NCI-H128 (cell line): ENCODE measurements around the gene NDFIP2.
"Not testable (repeated sequence)": the region's sequence is repeated elsewhere in the genome, so short reads cannot be mapped to it uniquely, and the experiment has no call there.

Experiments used
- DNase-seq: peaks from one replicate; lab custom pipeline; 2025; ENCODE audit not compliant: unreplicated experiment; lab: John Stamatoyannopoulos, UW

NDFIP2 gene

DNA sequence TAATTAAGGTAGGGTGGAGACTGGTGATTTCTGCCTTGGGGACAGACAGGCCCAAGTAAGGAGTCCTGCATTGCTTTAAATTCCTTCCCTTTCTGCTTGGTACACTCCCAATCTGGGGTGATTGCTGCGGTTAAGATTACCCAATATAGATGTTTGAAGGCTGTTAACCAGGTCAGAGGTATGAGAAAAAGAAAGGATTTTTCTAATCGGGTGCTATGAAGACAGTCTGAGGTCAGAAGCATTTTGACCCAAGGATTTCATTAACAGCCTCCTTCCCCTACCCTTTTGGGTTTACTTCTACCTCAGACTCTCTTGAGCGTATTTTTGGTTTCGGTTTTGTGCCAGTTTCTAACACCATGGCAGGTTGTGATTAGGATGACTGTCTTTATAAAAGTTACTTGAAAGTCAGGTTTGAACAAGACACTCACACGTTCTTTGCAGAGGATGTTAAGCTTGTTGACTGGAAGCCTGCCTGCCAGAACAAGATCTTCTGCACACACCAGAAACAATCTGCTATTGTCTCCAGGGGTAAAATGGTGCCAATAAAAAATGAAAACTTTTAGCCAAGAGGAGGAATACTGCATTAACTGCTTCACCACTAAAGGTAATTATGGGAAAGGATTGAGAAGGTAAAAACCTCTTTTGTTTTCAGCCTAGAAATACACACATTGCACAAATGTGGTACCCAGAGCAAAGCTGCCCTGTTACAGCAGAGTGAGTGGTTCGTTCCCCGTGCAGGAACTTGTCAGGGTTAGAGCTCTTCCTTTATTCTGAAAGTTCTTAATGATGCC lies 108.8 kb downstream of the NDFIP2 start:
- no peak for DNase-seq

DNA sequence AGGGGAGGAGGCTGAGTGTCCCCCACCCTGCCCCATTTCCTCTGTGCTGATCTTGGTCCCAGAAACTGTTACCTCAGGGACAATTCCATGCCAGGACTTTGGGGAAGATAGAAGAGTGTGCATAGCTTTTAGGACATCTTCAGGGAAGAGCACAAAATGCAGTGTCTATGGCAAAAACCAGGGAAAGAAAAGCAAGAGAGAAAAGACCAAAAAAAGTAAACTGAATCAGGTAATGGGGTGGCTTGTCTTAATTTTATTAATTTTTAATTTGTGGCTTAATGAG lies 109.4 kb downstream of the NDFIP2 start:
- DNase-seq, result no peak

DNA sequence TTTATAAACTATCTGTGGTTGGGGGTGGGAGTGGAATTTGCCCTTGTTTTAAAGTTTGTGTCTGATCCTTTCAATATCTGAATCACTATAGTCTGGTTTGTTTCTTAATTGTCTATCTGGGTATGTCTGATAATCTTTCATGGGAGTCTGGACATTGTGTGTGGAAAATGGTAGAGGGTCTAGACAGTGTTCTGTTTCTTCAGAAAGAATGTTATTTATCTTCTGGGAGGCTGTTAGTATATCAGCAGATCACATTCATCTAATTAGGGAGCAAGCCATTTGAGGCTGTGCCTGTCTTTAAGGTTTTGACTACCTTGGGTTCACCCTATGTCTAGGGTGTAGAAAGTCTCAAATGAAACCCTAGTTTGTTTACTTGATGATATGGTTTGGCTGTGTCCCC lies 110.5 kb downstream of the NDFIP2 start:
- DNase-seq, result no peak

DNA sequence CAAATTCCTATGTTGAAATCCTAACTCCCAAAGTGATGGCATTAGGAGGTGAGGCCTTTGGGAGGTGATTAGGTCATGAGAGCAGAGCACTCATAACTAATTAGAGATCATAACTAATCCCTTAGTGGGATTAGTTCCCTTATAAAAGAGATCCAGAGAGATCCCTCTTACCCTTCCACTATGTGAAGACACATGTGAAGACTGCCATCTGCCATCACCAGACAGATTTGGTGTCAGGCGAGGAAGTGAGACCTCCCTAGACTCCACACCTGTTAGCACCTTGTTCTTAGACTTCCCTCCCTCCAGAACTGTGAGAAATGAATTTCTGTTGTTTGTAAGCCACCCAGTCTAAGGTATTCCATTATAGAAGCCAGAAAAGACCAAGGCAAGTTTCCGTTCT lies 112.2 kb downstream of the NDFIP2 start:
- DNase-seq, result no peak

DNA sequence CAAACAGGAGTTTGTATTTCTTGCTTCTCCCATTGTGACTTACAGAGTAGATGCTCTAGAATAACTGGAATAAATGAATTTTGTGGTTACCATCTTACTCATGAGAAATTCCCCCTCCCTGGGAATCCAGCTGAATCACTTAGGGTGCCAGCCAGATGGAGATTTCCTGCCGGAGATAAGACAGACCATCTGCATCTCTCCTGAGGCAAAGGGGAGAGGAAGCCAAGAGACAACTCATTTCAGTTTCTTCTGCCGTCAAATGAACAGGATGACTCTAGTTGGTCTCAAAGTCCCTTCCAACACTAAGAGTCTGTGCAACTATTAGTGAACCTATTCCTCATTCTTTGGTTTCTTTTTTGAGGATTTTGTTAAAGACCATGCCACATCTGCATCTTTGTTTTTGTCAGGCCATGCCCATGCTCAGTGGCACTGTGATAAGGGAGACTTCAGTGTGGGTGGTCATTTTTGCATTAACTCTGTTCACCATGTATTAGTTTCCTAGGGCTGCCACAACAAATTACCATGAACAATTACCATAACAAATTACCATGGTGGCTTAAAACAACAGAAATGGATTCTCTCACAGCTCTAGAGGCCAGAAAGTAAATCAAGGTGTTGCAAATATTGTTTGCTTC lies 112.8 kb downstream of the NDFIP2 start:
- DNase-seq, result no peak

DNA sequence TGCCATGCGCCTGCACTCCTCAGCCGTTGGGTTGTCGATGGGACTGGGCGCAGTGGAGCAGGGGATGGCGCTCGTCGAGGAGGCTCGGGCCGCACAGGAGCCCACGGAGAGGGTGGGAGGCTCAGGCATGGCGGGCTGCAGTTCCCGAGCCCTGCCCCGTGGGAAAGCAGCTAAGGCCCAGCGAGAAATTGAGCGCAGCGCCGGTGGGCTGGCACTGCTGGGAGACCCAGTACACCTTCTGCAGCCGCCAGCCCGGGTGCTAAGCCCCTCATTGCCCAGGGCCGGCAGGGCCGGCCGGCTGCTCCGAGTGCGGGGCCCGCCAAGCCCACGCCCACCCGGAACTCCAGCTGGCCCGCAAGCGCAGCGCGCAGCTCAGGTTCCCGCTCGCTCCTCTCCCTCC lies 119.2 kb downstream of the NDFIP2 start:
- not testable (repeated sequence) for DNase-seq

DNA sequence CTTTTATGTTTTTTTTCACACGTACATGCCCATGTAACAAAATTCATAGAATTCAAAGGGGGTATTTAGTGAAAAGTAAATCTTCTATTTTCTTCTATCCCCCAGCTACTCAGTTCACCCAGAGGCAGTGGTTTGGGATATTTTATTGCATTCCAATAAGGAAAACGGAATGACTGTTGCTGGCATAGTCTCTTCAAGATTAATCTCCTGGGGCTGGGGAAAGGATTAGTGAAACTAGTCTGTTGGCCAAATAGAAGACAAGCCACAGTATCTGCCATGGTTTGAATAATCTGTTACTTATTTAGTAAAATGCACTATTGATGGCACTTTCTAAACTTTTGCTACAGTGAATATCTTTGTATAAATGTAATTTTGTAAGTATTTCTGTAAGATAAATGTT lies 122.0 kb downstream of the NDFIP2 start:
- DNase-seq, result no peak

DNA sequence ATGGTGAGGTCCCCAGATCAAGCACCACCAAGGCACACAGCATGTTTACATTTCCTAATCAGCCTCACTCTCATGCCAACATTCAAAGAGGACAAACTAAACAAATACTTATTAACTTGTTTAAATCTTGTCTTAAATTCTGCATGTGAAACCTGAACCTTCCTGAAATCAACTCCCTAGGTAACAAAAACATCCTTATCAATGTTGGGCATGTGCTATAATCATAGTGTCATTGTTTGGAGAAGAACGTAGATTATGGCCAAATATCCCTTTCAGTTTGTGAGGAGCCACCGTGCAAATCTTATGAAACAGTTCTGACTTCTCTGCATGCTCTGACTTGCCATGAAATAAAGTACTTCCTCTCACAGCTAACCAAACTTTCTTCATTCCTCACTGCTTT lies 123.8 kb downstream of the NDFIP2 start:
- no peak for DNase-seq
